Endothelial cell of umbilical vein (primary cell): Measurements from ENCODE around the gene PLPPR3. TPM values are rescaled to one million over a fixed set of nuclear protein-coding genes. Genes with fewer than 3 reads are reported as not detected.
A peak's percentile ranks its signal among the peaks of the same experiment; 100 is the strongest.

ENCODE experiments used
- BruUV-seq: library from RNA; stranded (reverse); fragments of 400-500 nt; replicated peaks from 2 replicates; lab custom pipeline; 2021; lab: Mats Ljungman, UMichigan
- CTCF ChIA-PET: fragments of 300-600, 350-600 bp; sonication (Branson Sonifier 250); formaldehyde crosslinking; loops from one replicate; lab custom pipeline; 2021; ENCODE audit warnings: antibody characterized with exemption, inconsistent platforms; lab: Charles Lee
- POLR2A ChIA-PET: fragments of 300-600, 350-600 bp; sonication (Branson Sonifier 250); formaldehyde crosslinking; loops from one replicate; lab custom pipeline; 2021; ENCODE audit warnings: antibody characterized with exemption, inconsistent platforms; lab: Charles Lee
- DNase-seq: peaks from one replicate; pipeline ENCODE4 v3.0.0-alpha.2; 2011; ENCODE audit warnings: low read depth, low spot score
- FAIRE-seq: peaks from 2 replicates; lab custom pipeline; 2011; peaks lifted over from hg19 to GRCh38; lab: Jason Lieb, UNC
- H2AFZ ChIP-seq: 2 replicates; pipeline ENCODE4 v1.6.0; 2012; ENCODE audit warnings: low read depth, low read length, control low read depth, inconsistent platforms
- H3K27ac ChIP-seq: 2 replicates; pipeline ENCODE4 v1.5.1; 2011; ENCODE audit warnings: low read depth, mild to moderate bottlenecking, control low read depth, low read length, moderate library complexity; ENCODE audit not compliant: insufficient read depth
- H3K27me3 ChIP-seq, 2 experiments: 2 replicates each; pipeline versions ENCODE4 v1.6.0 to v1.6.1; 2011; ENCODE audit warnings: low read length in 2 of 2, mixed read lengths in 1 of 2; ENCODE audit not compliant: control insufficient read depth in 2 of 2, insufficient read depth in 2 of 2
- H3K36me3 ChIP-seq, 2 experiments: 2 replicates in 1 of 2; 3 replicates in 1 of 2; pipeline ENCODE4 v1.5.1; 2011; ENCODE audit warnings: low read length in 2 of 2, mild to moderate bottlenecking in 1 of 2, moderate library complexity in 1 of 2; ENCODE audit not compliant: control insufficient read depth in 2 of 2, insufficient read depth in 2 of 2; ENCODE audit errors: extremely low read depth in 1 of 2
- H3K4me1 ChIP-seq: 3 replicates; pipeline ENCODE4 v1.5.1; 2011; ENCODE audit warnings: mild to moderate bottlenecking, low read length; ENCODE audit not compliant: control insufficient read depth, insufficient read depth; ENCODE audit errors: extremely low read depth
- H3K4me2 ChIP-seq: 2 replicates; pipeline ENCODE4 v1.6.1; 2011; ENCODE audit warnings: low read length, control low read depth, mixed read lengths; ENCODE audit not compliant: insufficient read depth
- H3K4me3 ChIP-seq, 3 experiments: fragments of 200-600 bp in 1 of 3; sonication (generic), shearing (Covaris generic) in 1 of 3; replicated peaks in 1 of 3; 2 replicates each; pipeline ENCODE4 v1.5.1; 2011 to 2016; ENCODE audit warnings: control low read depth in 3 of 3, low read length in 3 of 3, mild to moderate bottlenecking in 2 of 3, inconsistent platforms in 1 of 3, low read depth in 1 of 3, moderate library complexity in 1 of 3; ENCODE audit not compliant: insufficient read depth in 1 of 3
- H3K79me2 ChIP-seq: 2 replicates; pipeline ENCODE4 v1.6.0; 2012; ENCODE audit warnings: low read length, inconsistent platforms; ENCODE audit not compliant: control insufficient read depth, insufficient read depth
- H3K9ac ChIP-seq: replicated peaks from 2 replicates; pipeline ENCODE3; 2011; ENCODE audit warnings: low read length, control low read depth; ENCODE audit not compliant: insufficient read depth; ENCODE audit errors: extremely low read depth
- H3K9me1 ChIP-seq: replicated peaks from 3 replicates; pipeline ENCODE4 v1.6.0; 2011; ENCODE audit warnings: mild to moderate bottlenecking, low read length; ENCODE audit not compliant: control insufficient read depth, insufficient read depth; ENCODE audit errors: extremely low read depth
- H3K9me3 ChIP-seq: replicated peaks from 2 replicates; pipeline ENCODE4 v1.5.1; 2012; ENCODE audit warnings: low read length, inconsistent platforms; ENCODE audit not compliant: control insufficient read depth, insufficient read depth
- H4K20me1 ChIP-seq: replicated peaks from 2 replicates; pipeline ENCODE3; 2011; ENCODE audit warnings: mild to moderate bottlenecking, low read length; ENCODE audit not compliant: control insufficient read depth, insufficient read depth; ENCODE audit errors: extremely low read depth
- CTCF ChIP-seq, 2 donors: IDR thresholded peaks; 1 replicate in 1 of 2; 2 replicates in 1 of 2; pipeline ENCODE4 v1.5.1; 2011; ENCODE audit warnings: low read length in 2 of 2, mild to moderate bottlenecking in 2 of 2, moderate library complexity in 2 of 2, control low read depth in 1 of 2, inconsistent platforms in 1 of 2, low read depth in 1 of 2; ENCODE audit not compliant: insufficient read depth in 1 of 2; ENCODE audit errors: extremely low read depth in 1 of 2
- EZH2 ChIP-seq: IDR thresholded peaks from 2 replicates; pipeline ENCODE4 v1.6.1; 2012; ENCODE audit warnings: borderline replicate concordance, low read depth, mild to moderate bottlenecking, moderate library complexity, low read length, inconsistent platforms; ENCODE audit not compliant: severe bottlenecking
- FOS ChIP-seq: IDR thresholded peaks from 2 replicates; pipeline ENCODE4 v1.6.1; 2011; ENCODE audit warnings: mild to moderate bottlenecking, low read length, moderate library complexity, borderline replicate concordance; ENCODE audit not compliant: insufficient read depth
- GATA2 ChIP-seq: IDR thresholded peaks from 2 replicates; pipeline ENCODE4 v1.7.0; 2011; ENCODE audit warnings: low read depth, mild to moderate bottlenecking, moderate library complexity, mixed read lengths, low read length; ENCODE audit not compliant: insufficient read length, insufficient read depth
- JUN ChIP-seq: IDR thresholded peaks from 2 replicates; pipeline ENCODE4 v1.6.1; 2011; ENCODE audit warnings: borderline replicate concordance, low read depth; ENCODE audit not compliant: insufficient read length, insufficient read depth
- MAX ChIP-seq: IDR thresholded peaks from 2 replicates; pipeline ENCODE4 v1.6.1; 2011; ENCODE audit not compliant: insufficient read depth, insufficient read length
- MYC ChIP-seq: IDR thresholded peaks from one replicate; pipeline ENCODE4 v1.6.1; 2011; ENCODE audit warnings: mild to moderate bottlenecking, low read depth, low read length
- POLR2A ChIP-seq: IDR thresholded peaks from 2 replicates; pipeline ENCODE4 v1.6.1; 2012; ENCODE audit warnings: low read depth, mild to moderate bottlenecking, control low read depth, low read length
- POLR2AphosphoS5 ChIP-seq: IDR thresholded peaks from 2 replicates; pipeline ENCODE4 v1.6.1; 2012; ENCODE audit warnings: low read depth, mild to moderate bottlenecking, control low read depth, low read length, moderate library complexity; ENCODE audit not compliant: insufficient read depth
- dilution Hi-C: fragments of 300-500 bp; cut with MboI; formaldehyde crosslinking; loops from one replicate; pipeline ENCODE4 v1.15.0; 2019; ENCODE audit warnings: low sequenced_read_pairs; ENCODE audit not compliant: extremely low pct_ligation_motif_present
- intact Hi-C: fragments of 100-400 bp; cut with micrococcal nuclease; formaldehyde crosslinking; loops from one replicate; pipeline ENCODE4 v1.10.0; 2022
- polyA plus RNA-seq, 4 experiments: library from polyadenylated mRNA; depleted of rRNA in 3 of 4; stranded (reverse) in 3 of 4; unstranded in 1 of 4; fragments of >200 nt; gene quantifications; 2 replicates each; pipeline versions ENCODE4 v1.2.1 to v1.2.3, GENCODE V29; 2011 to 2012; ENCODE audit warnings: missing spikeins in 1 of 4
- total RNA-seq: library from RNA; stranded (reverse); gene quantifications from 2 replicates; pipeline ENCODE4 v1.2.3, GENCODE V29; 2021

PLPPR3 gene
- total and polyA plus RNA-seq, 2 donors (not counting 3 experiments of a cell fraction or from before 2014, with no cell fraction given), result 1.1 to 1.2 TPM

GRCh38 chr19:815775-816499 lies 5.8 kb downstream of the PLPPR3 start:
- FAIRE-seq, result no peak
- dilution Hi-C loops, result no loop called here
- intact Hi-C loops, result no loop called here

GRCh38 chr19:815079-815774 lies 6.5 kb downstream of the PLPPR3 start:
- peaks cover 4% of the 10 kb centered on the region for H3K79me2 ChIP-seq
- H3K9me3 ChIP-seq, result no peaks in the 10 kb centered on the region
- no peak overlapping the region for H3K4me2 ChIP-seq
- dilution Hi-C loops, result no loop called here
- no peak overlapping the region for H3K4me3 ChIP-seq
- DNase-seq (no peak), FAIRE-seq (no peak)
- H3K4me1 ChIP-seq, result no peaks in the 10 kb centered on the region
- BruUV-seq, result no TSS peak
- H3K9ac ChIP-seq, result no peak overlapping the region
- peaks cover 3% of the 10 kb centered on the region for H4K20me1 ChIP-seq
- no peaks in the 10 kb centered on the region for H3K9me1 ChIP-seq
- peaks cover 13 to 17% of the 10 kb centered on the region in 2 experiments for H3K36me3 ChIP-seq
- H2AFZ ChIP-seq, result no peak overlapping the region
- POLR2A ChIA-PET, result no interaction called here
- H3K27me3 ChIP-seq, result no peaks in the 10 kb centered on the region
- intact Hi-C loops, result no loop called here
- CTCF ChIA-PET, result interaction anchor here (0.6 kb wide), 1 partner anchor 45 kb away, joined by 3 read pairs; no protein-coding TSS in a partner anchor
- TF ChIP-seq EZH2 (no peak), MAX (no peak), GATA2 (no peak), MYC (no peak), CTCF (IDR thresholded peaks at IDR 0.05; ENCODE audit: extremely low read depth in 1 of 2, insufficient read depth in 1 of 2, low read depth in 1 of 2, low read length in 2 of 2) (no peak), JUN (no peak), POLR2A (no peak), FOS (no peak), POLR2AphosphoS5 (no peak)
- no peak overlapping the region for H3K27ac ChIP-seq

More at GRCh38 chr19:815775-816499, 5.8 kb downstream of the PLPPR3 start:
- no peak overlapping the region for H3K27ac ChIP-seq
- peaks cover 3% of the 10 kb centered on the region for H4K20me1 ChIP-seq
- no peak overlapping the region for H3K9ac ChIP-seq
- H2AFZ ChIP-seq, result no peak overlapping the region
- no peaks in the 10 kb centered on the region for H3K9me3 ChIP-seq
- CTCF ChIA-PET, result no interaction called here
- H3K36me3 ChIP-seq, result peaks cover 6 to 12% of the 10 kb centered on the region in 2 experiments
- no peak overlapping the region for H3K4me3 ChIP-seq
- TF ChIP-seq POLR2A (peak; percentile 17), MYC (no peak)
- DNase-seq, result no peak
- BruUV-seq, result no TSS peak
- H3K4me2 ChIP-seq, result no peak overlapping the region
- H3K4me1 ChIP-seq, result no peaks in the 10 kb centered on the region
- H3K79me2 ChIP-seq, result no peaks in the 10 kb centered on the region
- no peaks in the 10 kb centered on the region for H3K27me3 ChIP-seq
- POLR2A ChIA-PET, result no interaction called here
- H3K9me1 ChIP-seq, result no peaks in the 10 kb centered on the region
